KBM-7 (cell line): ENCODE data around the gene ZNF438.
"Not testable (repeated sequence)": the region's sequence is repeated elsewhere in the genome, so short reads cannot be mapped to it uniquely, and the experiment has no call there.

Experiments used
- DNase-seq: peaks from one replicate; pipeline ENCODE4 v3.0.0-alpha.2; 2015
- in situ Hi-C: fragments of 300-500 bp; cut with MboI; formaldehyde crosslinking; loops from 2 replicates; pipeline ENCODE4 v1.14.3; 2020; ENCODE audit warnings: low sequenced_read_pairs, low pct_unique_long_range_greater_than_20kb, mixed read lengths

Gene ZNF438

GRCh38 chr10:30992681-30993080, 39.0 kb downstream of the ZNF438 start:
- in situ Hi-C loops = no loop called here
- DNase-seq = no peak

- in situ Hi-C loops = no loop called here
- no peak for DNase-seq
Observed at GRCh38 chr10:30991647-30992011, 40.0 kb downstream of the ZNF438 start.

- no peak for DNase-seq
- in situ Hi-C loops = no loop called here
Observed at GRCh38 chr10:30990971-30991646, 40.6 kb downstream of the ZNF438 start.

GRCh38 chr10:30990351-30990750, 41.3 kb downstream of the ZNF438 start:
- in situ Hi-C loops = no loop called here
- no peak for DNase-seq

- no peak for DNase-seq
- in situ Hi-C loops = no loop called here
Observed at GRCh38 chr10:30988831-30989435, 42.7 kb downstream of the ZNF438 start.

- no peak for DNase-seq
- in situ Hi-C loops = no loop called here
Observed at GRCh38 chr10:30987463-30987862, 44.2 kb downstream of the ZNF438 start.

- no peak for DNase-seq
- in situ Hi-C loops = no loop called here
Observed at GRCh38 chr10:30986053-30986555, 45.6 kb downstream of the ZNF438 start.

GRCh38 chr10:30985512-30985911, 46.2 kb downstream of the ZNF438 start:
- in situ Hi-C loops = no loop called here
- no peak for DNase-seq

GRCh38 chr10:30984563-30985328, 46.9 kb downstream of the ZNF438 start:
- no peak for DNase-seq
- in situ Hi-C loops = no loop called here

- DNase-seq = peak; percentile 67
- in situ Hi-C loops = not testable (repeated sequence)
Observed at GRCh38 chr10:30983209-30983608, 48.5 kb downstream of the ZNF438 start.

GRCh38 chr10:30980951-30981616, 50.6 kb downstream of the ZNF438 start:
- in situ Hi-C loops = no loop called here
- no peak for DNase-seq

- in situ Hi-C loops = no loop called here
- DNase-seq = no peak
Observed at GRCh38 chr10:30979956-30980355, 51.7 kb downstream of the ZNF438 start.

GRCh38 chr10:30978843-30979242, 52.8 kb downstream of the ZNF438 start:
- DNase-seq = no peak
- in situ Hi-C loops = no loop called here

- in situ Hi-C loops = no loop called here
- DNase-seq = no peak
Observed at GRCh38 chr10:30977385-30977784, 54.3 kb downstream of the ZNF438 start.

- no peak for DNase-seq
- in situ Hi-C loops = no loop called here
Observed at GRCh38 chr10:30974773-30975415, 56.8 kb downstream of the ZNF438 start.

GRCh38 chr10:30974355-30974754, 57.3 kb downstream of the ZNF438 start:
- no peak for DNase-seq
- in situ Hi-C loops = no loop called here

GRCh38 chr10:30973737-30974136, 57.9 kb downstream of the ZNF438 start:
- in situ Hi-C loops = no loop called here
- no peak for DNase-seq

- in situ Hi-C loops = no loop called here
- no peak for DNase-seq
Observed at GRCh38 chr10:30970760-30971460, 60.8 kb downstream of the ZNF438 start.

- DNase-seq = no peak
- in situ Hi-C loops = no loop called here
Observed at GRCh38 chr10:30968711-30969110, 63.0 kb downstream of the ZNF438 start.
